ENCODE data around the gene NDFIP2. TPM values are rescaled to one million over a fixed set of nuclear protein-coding genes. Genes with fewer than 3 reads are reported as not detected.
A peak's percentile ranks its signal among the peaks of the same experiment; 100 is the strongest.

NDFIP2 gene
- total and polyA plus RNA-seq, 12 donors: 9.9 to 42.7 (median 33.2) TPM

GRCh38 chr13:79485014-79485811, 4.3 kb downstream of the NDFIP2 start:
- peak in 3 of 8 donors; percentile 20 to 68 (median 54) for ATAC-seq

GRCh38 chr13:79486433-79487188, 5.7 kb downstream of the NDFIP2 start:
- WGBS, 2 donors: 81 to 84% methylated on average over 6 of the region's 6 CpGs
- Histone ChIP-seq H3K36me3 (no peaks in the 10 kb centered on the region), H3K27me3 (peaks cover 0 to 25% (median 0%) of the 10 kb centered on the region in 7 donors), H3K9me3 (no peaks in the 10 kb centered on the region), H3K4me3 (no peak overlapping the region), H3K27ac (no peak overlapping the region), H3K4me1 (peaks cover 0 to 58% (median 32%) of the 10 kb centered on the region in 9 donors)
- DNase-seq: no peak
- ATAC-seq: no peak
- TF ChIP-seq CTCF (IDR thresholded peaks at IDR 0.05): no peak
- intact Hi-C loops (cut with DNase I): loop anchor here in 1 of 10 donors (5.0 kb wide), 1 partner anchor 41 kb away; no protein-coding TSS in a partner anchor

More at GRCh38 chr13:79485014-79485811, 4.3 kb downstream of the NDFIP2 start:
- peak overlapping the region in 6 of 10 donors; percentile 7 to 52 (median 30) for H3K27ac ChIP-seq
- no peaks in the 10 kb centered on the region for H3K9me3 ChIP-seq
- WGBS, 2 donors: 35 to 59% methylated on average over 4 of the region's 4 CpGs
- H3K36me3 ChIP-seq: no peaks in the 10 kb centered on the region
- TF ChIP-seq CTCF (IDR thresholded peaks at IDR 0.05): no peak
- H3K4me3 ChIP-seq: no peak overlapping the region
- peaks cover 0 to 37% (median 0%) of the 10 kb centered on the region in 7 donors for H3K27me3 ChIP-seq
- DNase-seq: no peak
- peaks cover 0 to 44% (median 23%) of the 10 kb centered on the region in 9 donors for H3K4me1 ChIP-seq
- intact Hi-C loops (cut with DNase I): loop anchor here in 2 of 10 donors (2.0 to 5.0 kb wide), 2 partner anchors 42 kb away; no protein-coding TSS in a partner anchor

- TF ChIP-seq CTCF (IDR thresholded peaks at IDR 0.05): no peak
- DNase-seq (no peak), ATAC-seq (peak in 1 of 8 donors; percentile 46)
- intact Hi-C loops (cut with DNase I): no loop called here
- Histone ChIP-seq H3K4me1 (peaks cover 0 to 52% (median 33%) of the 10 kb centered on the region in 9 donors), H3K36me3 (no peaks in the 10 kb centered on the region), H3K9me3 (no peaks in the 10 kb centered on the region), H3K27ac (no peak overlapping the region), H3K27me3 (no peaks in the 10 kb centered on the region), H3K4me3 (no peak overlapping the region)
- 55 to 82% methylated on average over 1 of the region's 1 CpG for WGBS, 2 donors
These were observed 9.4 kb downstream of the NDFIP2 start for GRCh38 chr13:79490326-79490725.

- Histone ChIP-seq H3K4me1 (peaks cover 0 to 50% (median 29%) of the 10 kb centered on the region in 9 donors), H3K27ac (no peak overlapping the region), H3K36me3 (no peaks in the 10 kb centered on the region), H3K4me3 (no peak overlapping the region), H3K9me3 (no peaks in the 10 kb centered on the region), H3K27me3 (no peaks in the 10 kb centered on the region)
- intact Hi-C loops (cut with DNase I): no loop called here
- WGBS, 2 donors: 77 to 79% methylated on average over 1 of the region's 1 CpG
- ATAC-seq (no peak), DNase-seq (no peak)
- no peak for TF ChIP-seq CTCF (IDR thresholded peaks at IDR 0.05)
These were observed 9.9 kb downstream of the NDFIP2 start for GRCh38 chr13:79490824-79491223.
